ENCODE measurements around the gene RASA2.

GRCh38 chr3:141653847-141654246 lies 167.0 kb downstream of the RASA2 start:
- TF ChIP-seq CTCF (IDR thresholded peaks at IDR 0.05) (no peak), POLR2A (IDR thresholded peaks at IDR 0.05) (no peak), POLR2AphosphoS5 (IDR thresholded peaks at IDR 0.05) (no peak)

Measured in upper lobe of left lung (tissue), 4 donors.